ENCODE data around the gene PVR.
"Not testable (repeated sequence)": the region's sequence is repeated elsewhere in the genome, so short reads cannot be mapped to it uniquely, and the experiment has no call there.

DNA sequence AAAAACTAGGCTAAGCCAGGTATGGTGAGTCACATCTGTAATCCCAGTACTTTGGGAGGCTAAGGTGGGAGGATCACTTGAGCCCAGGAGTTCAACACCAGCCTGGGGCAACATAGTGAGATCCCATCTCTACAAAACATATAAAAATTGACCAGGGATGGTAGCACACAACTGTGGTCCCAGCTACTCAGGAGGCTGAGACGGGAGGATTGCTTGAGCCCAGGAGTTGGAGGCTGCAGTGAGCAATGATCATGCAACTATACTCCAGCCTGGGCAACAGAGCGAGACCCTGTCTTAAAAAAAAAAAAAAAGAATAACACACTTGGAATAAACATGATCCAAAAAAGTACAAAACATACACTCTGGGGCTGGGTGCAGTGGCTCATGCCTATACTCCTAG lies 26.3 kb downstream of the PVR start:
- TF ChIP-seq FOXK1 (CRISPR knock-in tag; IDR thresholded peaks at IDR 0.05); CTCF (IDR thresholded peaks at IDR 0.05): not testable (repeated sequence)
